Smooth muscle cell of the coronary artery (primary cell): Measurements from ENCODE around the gene RNF6. TPM values are rescaled to one million over a fixed set of nuclear protein-coding genes. Genes with fewer than 3 reads are reported as not detected.

Experiments
- total RNA-seq: library from RNA; depleted of rRNA; stranded (reverse); fragments of >200 nt; gene quantifications from 2 replicates; pipeline ENCODE4 v1.2.3, GENCODE V29; 2014; ENCODE audit warnings: low replicate concordance

RNF6 gene
- total RNA-seq: 35.6 and 41.9 TPM in 2 replicates

DNA sequence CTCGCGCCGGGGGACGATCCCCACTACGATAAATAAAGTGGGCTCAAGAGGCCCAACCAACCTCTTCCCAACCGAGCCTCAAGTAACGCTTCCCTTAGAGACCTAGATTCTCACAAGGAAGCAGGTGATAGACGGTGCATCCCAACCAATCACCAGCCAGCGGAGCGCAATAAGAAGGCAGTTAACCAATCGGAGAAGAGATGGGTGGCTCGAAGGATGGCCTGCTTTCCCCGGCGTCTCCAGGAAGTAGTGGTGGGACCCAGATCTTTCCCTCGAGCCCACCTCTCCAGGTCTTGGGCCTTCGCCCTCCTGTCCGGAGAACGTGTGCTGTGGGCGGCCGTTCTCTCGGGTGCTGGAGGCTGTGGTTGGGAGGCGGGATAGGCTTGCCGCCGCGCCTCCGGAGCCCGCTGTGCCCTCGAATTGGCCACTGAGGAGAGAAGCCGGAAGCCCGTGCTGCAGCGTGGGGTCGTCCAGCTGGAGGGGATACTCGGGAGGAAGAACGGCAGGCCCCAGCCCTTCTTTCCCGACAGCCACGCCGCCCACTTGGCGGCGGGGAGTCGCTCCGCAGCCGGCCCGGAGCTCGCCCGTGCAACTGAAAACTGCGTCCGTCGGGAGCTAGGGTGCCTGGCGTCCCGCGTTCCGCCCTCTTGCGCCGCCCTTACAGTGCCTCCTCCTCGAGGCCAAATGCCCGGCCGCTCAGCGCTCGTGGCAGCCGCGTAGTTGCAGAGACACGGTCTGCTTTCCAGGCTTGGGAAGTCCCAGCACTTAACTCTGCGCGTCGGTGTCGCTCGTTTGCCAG, at the start of gene RNF6:
RNF6 (minus strand) TSS at position 594 of the 799 bp plus-strand sequence. CDS start 2,665 bp downstream, outside the sequence.

DNA sequence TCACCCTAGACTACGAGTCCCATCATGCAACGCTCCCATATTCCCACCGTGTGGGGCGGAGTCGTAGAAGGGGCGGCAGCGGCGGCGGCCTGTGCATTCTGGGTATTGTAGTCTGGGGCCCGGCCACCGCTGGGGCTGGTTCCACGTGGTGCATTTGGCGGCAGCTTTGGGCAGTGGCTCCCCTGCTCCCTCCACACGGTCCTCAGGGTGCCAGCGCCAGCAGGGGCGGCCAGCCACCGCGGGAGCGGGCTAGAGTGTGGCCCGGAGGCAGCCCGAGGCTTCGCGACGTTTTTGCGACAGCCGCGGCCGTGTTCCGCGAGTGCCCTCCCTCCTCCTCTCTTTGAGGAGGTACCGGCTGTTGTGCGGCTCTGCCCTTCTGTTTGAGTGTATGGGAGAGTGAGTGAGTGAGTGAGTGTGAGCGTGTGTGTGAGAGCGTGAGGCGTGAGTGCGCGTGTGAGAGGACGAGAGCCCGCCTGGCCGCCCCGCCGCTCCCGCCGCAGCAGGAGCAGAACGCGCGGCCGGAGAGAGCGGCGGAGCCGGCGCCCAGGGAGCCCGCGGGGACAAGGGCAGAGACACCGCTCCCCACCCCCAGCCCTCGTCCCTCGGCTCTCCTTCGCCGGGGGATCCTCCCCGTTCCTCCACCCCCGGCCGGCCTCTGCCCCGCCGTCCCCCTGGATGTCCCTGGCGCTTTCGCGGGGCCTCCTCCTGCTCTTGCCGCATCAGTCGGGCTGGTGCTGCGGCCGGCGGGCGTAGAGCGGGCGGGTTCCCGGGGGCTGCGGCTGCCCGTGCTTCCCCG, 31.9 kb upstream of the RNF6 start, which contains the start of gene CDK8:
CDK8 (plus strand) TSS at position 343 of the 796 bp plus-strand sequence. CDS start 513 bp downstream, outside the sequence.

Other genes starting within 250 kb of the RNF6 start
- gene SHISA2, start 170.3 kb downstream of the RNF6 start, total RNA-seq: under 0.01 TPM in 1 of 2 replicates, not detected in the other
- 10.4 and 16.2 TPM in 2 replicates for gene CDK8, start 31.8 kb upstream of the RNF6 start, total RNA-seq